H7 (cell line): ENCODE results near the gene CYB561D1. TPM values are rescaled to one million over a fixed set of nuclear protein-coding genes. Genes with fewer than 3 reads are reported as not detected.
A peak's percentile ranks its signal among the peaks of the same experiment; 100 is the strongest.

Source experiments
- DNase-seq: peaks from one replicate; pipeline ENCODE4 v3.0.0; 2012
- H3K27me3 ChIP-seq: 2 replicates; pipeline ENCODE4 v1.6.0; 2011; ENCODE audit warnings: mild to moderate bottlenecking, low read length; ENCODE audit not compliant: control insufficient read depth, insufficient read depth
- H3K36me3 ChIP-seq: replicated peaks from 2 replicates; pipeline ENCODE4 v1.5.1; 2011; ENCODE audit warnings: low read length; ENCODE audit not compliant: control insufficient read depth, insufficient read depth
- H3K4me3 ChIP-seq: 2 replicates; pipeline ENCODE4 v1.5.1; 2011; ENCODE audit warnings: low read depth, mild to moderate bottlenecking, control low read depth, low read length, moderate library complexity; ENCODE audit not compliant: insufficient read depth
- total RNA-seq: library from RNA; depleted of rRNA; stranded (reverse); fragments of >200 nt; shearing (Covaris generic); gene quantifications from 2 replicates; pipeline ENCODE4 v1.2.3, GENCODE V29; 2014

CYB561D1 gene
- total RNA-seq, 1 experiment from 2014 or later = 3.1 TPM

- no peak overlapping the region for H3K4me3 ChIP-seq
- no peak for DNase-seq
These were observed 6.6 kb upstream of the CYB561D1 start for GRCh38 chr1:109487261-109487660.

GRCh38 chr1:109488201-109488600 lies 5.7 kb upstream of the CYB561D1 start:
- H3K27me3 ChIP-seq = no peaks in the 10 kb centered on the region
- H3K4me3 ChIP-seq = no peak overlapping the region
- DNase-seq = peak; percentile 81
- peaks cover 1% of the 10 kb centered on the region for H3K36me3 ChIP-seq

More at GRCh38 chr1:109487261-109487660, 6.6 kb upstream of the CYB561D1 start:
- Histone ChIP-seq H3K27me3 (no peaks in the 10 kb centered on the region), H3K36me3 (peaks cover 1% of the 10 kb centered on the region)

- no peaks in the 10 kb centered on the region for H3K27me3 ChIP-seq
- no peak overlapping the region for H3K4me3 ChIP-seq
- peaks cover 1% of the 10 kb centered on the region for H3K36me3 ChIP-seq
- no peak for DNase-seq
These were observed 5.2 kb upstream of the CYB561D1 start for GRCh38 chr1:109488696-109489095.

- H3K4me3 ChIP-seq = no peak overlapping the region
- H3K27me3 ChIP-seq = no peaks in the 10 kb centered on the region
- DNase-seq = peak; percentile 89
These were observed 3.6 kb upstream of the CYB561D1 start for GRCh38 chr1:109490029-109490933.

GRCh38 chr1:109490934-109491302 lies 3.0 kb upstream of the CYB561D1 start:
- no peaks in the 10 kb centered on the region for H3K27me3 ChIP-seq
- no peak for DNase-seq
- H3K4me3 ChIP-seq = no peak overlapping the region
- peaks cover 1% of the 10 kb centered on the region for H3K36me3 ChIP-seq

More at GRCh38 chr1:109490029-109490933, 3.6 kb upstream of the CYB561D1 start:
- peaks cover 1% of the 10 kb centered on the region for H3K36me3 ChIP-seq

DNA sequence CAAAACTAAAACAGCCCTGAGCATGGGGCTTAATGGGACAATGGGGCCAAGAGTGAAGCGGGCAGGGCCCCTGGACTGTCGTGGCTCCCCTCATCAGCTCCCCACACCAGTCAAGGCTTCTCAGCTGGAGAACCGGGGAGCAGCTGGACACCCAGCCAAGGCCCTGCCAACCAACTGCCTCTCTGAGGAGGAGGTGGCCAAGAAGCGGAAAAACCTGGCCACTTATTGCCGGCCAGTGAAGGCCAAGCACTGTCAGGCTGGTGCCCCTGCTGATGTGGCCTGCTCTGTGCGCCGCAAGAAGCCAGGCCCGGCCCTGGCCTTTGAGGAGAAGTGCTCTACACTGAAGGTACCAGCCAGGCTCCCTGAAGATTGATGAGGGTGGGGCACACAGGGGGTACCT lies 2.5 kb upstream of the CYB561D1 start:
- no peak overlapping the region for H3K4me3 ChIP-seq
- no peaks in the 10 kb centered on the region for H3K27me3 ChIP-seq
- H3K36me3 ChIP-seq = peaks cover 1% of the 10 kb centered on the region
- no peak for DNase-seq

DNA sequence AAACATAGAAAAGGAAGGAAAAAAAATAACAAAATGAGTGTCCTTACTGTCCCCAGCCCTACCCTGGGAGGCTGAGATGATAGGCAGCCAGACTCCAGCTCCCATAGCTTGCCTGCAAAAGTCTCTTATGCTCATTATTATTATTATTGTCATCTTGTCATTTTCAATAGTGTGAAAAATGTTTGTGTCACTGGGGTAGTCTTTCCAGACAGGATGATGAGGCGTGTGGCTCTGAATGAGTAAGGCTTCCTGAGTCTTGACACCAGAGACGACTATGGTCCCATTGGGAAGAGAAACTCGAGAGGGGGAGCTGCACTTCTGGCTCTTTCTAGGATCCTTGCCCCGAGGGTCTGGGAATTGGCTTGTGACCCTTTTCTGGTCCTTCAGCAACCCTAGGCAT lies 1.1 kb upstream of the CYB561D1 start:
- peaks cover 1% of the 10 kb centered on the region for H3K36me3 ChIP-seq
- no peak overlapping the region for H3K4me3 ChIP-seq
- H3K27me3 ChIP-seq = no peaks in the 10 kb centered on the region
- DNase-seq = no peak

DNA sequence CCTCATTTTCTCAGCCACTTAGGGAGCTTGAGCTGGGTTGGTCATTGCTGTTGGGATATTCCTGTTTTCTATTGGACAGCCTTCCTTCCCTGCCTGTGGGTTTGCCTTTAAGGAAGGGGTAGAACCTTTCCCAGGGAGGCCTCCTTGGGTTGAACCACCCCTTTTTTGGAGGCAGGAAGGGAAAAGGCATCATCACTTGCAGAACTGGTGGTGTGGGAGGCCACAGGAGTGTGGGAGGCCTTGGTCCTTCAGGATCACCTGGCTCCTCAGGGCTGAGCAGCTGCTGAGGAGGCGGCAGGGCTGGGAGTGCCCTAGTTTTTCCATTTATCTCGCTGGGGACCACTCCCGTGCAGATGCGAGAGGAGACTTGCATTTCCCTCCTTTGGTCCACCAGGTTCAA lies 667 bp upstream of the CYB561D1 start:
- no peak for DNase-seq
- Histone ChIP-seq H3K4me3 (no peak overlapping the region), H3K36me3 (peaks cover 1% of the 10 kb centered on the region), H3K27me3 (no peaks in the 10 kb centered on the region)

- Histone ChIP-seq H3K27me3 (no peaks in the 10 kb centered on the region), H3K36me3 (no peaks in the 10 kb centered on the region; the same call in 1 of the 2 replicates), H3K4me3 (no peak overlapping the region)
- no peak for DNase-seq
These were observed 1.8 kb downstream of the CYB561D1 start for GRCh38 chr1:109495738-109496137.

- H3K4me3 ChIP-seq = no peak overlapping the region
- no peaks in the 10 kb centered on the region for H3K27me3 ChIP-seq
- no peak for DNase-seq
- H3K36me3 ChIP-seq = no peaks in the 10 kb centered on the region; the same call in 1 of the 2 replicates
These were observed 3.7 kb downstream of the CYB561D1 start for GRCh38 chr1:109497449-109498160.

DNA sequence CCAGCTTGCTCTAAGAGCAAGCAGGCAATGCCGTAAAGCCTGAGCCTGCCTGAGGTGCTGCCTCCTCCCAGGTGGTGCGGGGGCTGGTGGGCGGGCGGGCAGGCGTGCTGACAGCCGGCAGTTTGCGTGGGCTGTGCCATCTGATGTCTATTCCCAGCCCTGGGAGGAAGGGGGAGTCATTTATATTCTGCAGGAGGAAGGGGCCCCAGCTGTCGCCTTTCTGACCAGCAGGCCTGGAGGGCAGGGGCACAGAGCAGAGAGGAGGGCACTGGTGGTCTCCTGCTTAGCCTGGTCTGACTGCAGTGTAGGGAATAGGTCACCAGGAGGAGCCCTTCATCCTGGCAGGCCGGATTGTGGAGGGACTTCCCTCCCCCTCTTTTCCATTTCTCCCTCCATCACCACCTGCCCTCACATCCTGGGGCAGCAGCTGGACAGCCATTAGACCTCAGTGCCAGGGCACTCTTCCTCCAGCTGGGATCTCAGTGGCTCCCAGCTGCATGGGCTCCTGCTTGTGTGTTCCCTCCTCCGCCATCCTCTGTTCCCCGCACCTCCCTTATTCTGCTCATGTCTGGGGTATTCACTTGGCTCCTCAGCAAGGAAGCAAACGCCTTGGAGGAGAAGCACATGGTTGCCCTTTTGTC lies 4.4 kb downstream of the CYB561D1 start:
- no peaks in the 10 kb centered on the region; the same call in 1 of the 2 replicates for H3K36me3 ChIP-seq
- DNase-seq = peak; percentile 84
- no peaks in the 10 kb centered on the region for H3K27me3 ChIP-seq
- no peak overlapping the region for H3K4me3 ChIP-seq

- Histone ChIP-seq H3K36me3 (no peaks in the 10 kb centered on the region; the same call in 1 of the 2 replicates), H3K27me3 (no peaks in the 10 kb centered on the region), H3K4me3 (no peak overlapping the region)
- no peak for DNase-seq
These were observed 5.2 kb downstream of the CYB561D1 start for GRCh38 chr1:109499081-109499480.

GRCh38 chr1:109499661-109500536 lies 6.0 kb downstream of the CYB561D1 start:
- no peaks in the 10 kb centered on the region; the same call in 1 of the 2 replicates for H3K27me3 ChIP-seq
- no peak overlapping the region for H3K4me3 ChIP-seq
- DNase-seq = peak; percentile 76
- no peaks in the 10 kb centered on the region; the same call in 1 of the 2 replicates for H3K36me3 ChIP-seq

DNA sequence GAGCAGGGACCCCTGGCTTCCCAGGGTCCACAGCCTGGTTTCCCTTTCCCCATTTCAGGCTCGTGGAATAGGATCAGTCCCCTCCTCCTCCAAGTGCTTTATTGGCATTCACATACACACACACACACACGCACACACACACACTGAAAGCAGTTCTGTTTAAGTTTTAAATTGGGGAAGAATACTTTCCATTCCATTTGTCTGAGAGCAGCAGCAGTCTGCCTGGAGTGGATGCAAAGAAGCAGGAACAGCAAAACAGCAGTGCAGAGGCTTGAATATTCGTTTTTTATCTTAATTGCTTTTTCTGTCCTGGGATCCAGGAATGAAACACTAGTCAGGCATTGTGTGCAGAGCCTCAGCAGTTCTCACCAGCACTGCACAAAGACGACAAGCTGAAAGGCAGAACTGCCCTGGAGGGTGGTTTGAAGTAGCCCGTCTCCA lies 7.1 kb downstream of the CYB561D1 start:
- no peak for DNase-seq
- Histone ChIP-seq H3K4me3 (no peak overlapping the region), H3K36me3 (no peaks in the 10 kb centered on the region; the same call in 1 of the 2 replicates), H3K27me3 (peaks cover 1% of the 10 kb centered on the region)
